ENCODE measurements around the gene SLC9A8.
A peak's percentile ranks its signal among the peaks of the same experiment; 100 is the strongest.

SLC9A8 gene

GRCh38 chr20:49924247-49924646 is 111.6 kb downstream of the SLC9A8 start:
- no peak for DNase-seq

- DNase-seq: no peak
Measured at GRCh38 chr20:49925901-49926454, 113.3 kb downstream of the SLC9A8 start.

GRCh38 chr20:49928411-49929141 is 115.9 kb downstream of the SLC9A8 start:
- peak; percentile 28 for DNase-seq

GRCh38 chr20:49929142-49929494 is 116.5 kb downstream of the SLC9A8 start:
- no peak for DNase-seq

- no peak for DNase-seq
Measured at GRCh38 chr20:49935746-49936152, 123.1 kb downstream of the SLC9A8 start.

GRCh38 chr20:49936153-49937026 is 123.8 kb downstream of the SLC9A8 start, which contains the start of gene RNF114:
Gene RNF114 (plus strand): TSS chr20:49936397. CDS start chr20:49936413, 16 bp downstream.
- DNase-seq: peak; percentile 26

- DNase-seq: no peak
Measured at GRCh38 chr20:49937027-49937929, 124.7 kb downstream of the SLC9A8 start.

GRCh38 chr20:49938173-49939163 is 125.8 kb downstream of the SLC9A8 start:
- DNase-seq: peak; percentile 33

- DNase-seq: no peak
Measured at GRCh38 chr20:49941456-49941855, 128.8 kb downstream of the SLC9A8 start.

Data from NCI-H524 treated with DMSO at 0.1 percent for 48 hours (cell line).